BLaER1 treated with 17β-estradiol and CSF1 and Interleukin-3, amounts not matched to agents 10 nM and 100 nM (cell line): ENCODE measurements around the gene ATP6V1C2.

Experiments
- H3K27ac ChIP-seq, 11 experiments: shearing (Covaris generic); formaldehyde crosslinking; 2 replicates each; pipeline ENCODE4 v1.8.1; 2022
- H3K27me3 ChIP-seq, 11 experiments: shearing (Covaris generic); formaldehyde crosslinking; 2 replicates each; pipeline ENCODE4 v1.8.1; 2022
- H3K36me3 ChIP-seq, 11 experiments: shearing (Covaris generic); formaldehyde crosslinking; 2 replicates each; pipeline ENCODE4 v1.8.1; 2022
- H3K4me1 ChIP-seq, 10 experiments: shearing (Covaris generic); formaldehyde crosslinking; 2 replicates each; pipeline ENCODE4 v1.8.1; 2022
- H3K4me2 ChIP-seq, 11 experiments: shearing (Covaris generic); formaldehyde crosslinking; 2 replicates each; pipeline ENCODE4 v1.8.1; 2022
- H3K4me3 ChIP-seq, 10 experiments: shearing (Covaris generic); formaldehyde crosslinking; 2 replicates each; pipeline ENCODE4 v1.8.1; 2022
- H3K9ac ChIP-seq, 11 experiments: shearing (Covaris generic); formaldehyde crosslinking; 2 replicates each; pipeline ENCODE4 v1.8.1; 2022
- H3K9me3 ChIP-seq, 11 experiments: shearing (Covaris generic); formaldehyde crosslinking; replicated peaks in 1 of 11; 2 replicates each; pipeline ENCODE4 v1.8.1; 2022
- H4K20me1 ChIP-seq, 11 experiments: shearing (Covaris generic); formaldehyde crosslinking; 2 replicates each; pipeline ENCODE4 v1.8.1; 2022
- Cebpa-rat ChIP-seq, 11 experiments: shearing (Covaris generic); IDR thresholded peaks; 2 replicates each; pipeline ENCODE4 v1.8.1; 2022

The ATP6V1C2 gene

GRCh38 chr2:10824191-10824590 lies 102.8 kb downstream of the ATP6V1C2 start:
- H3K4me1 ChIP-seq = peaks cover 36 to 73% (median 46%) of the 10 kb centered on the region in 10 experiments
- no peak overlapping the region for H3K9ac ChIP-seq
- H3K27ac ChIP-seq = no peak overlapping the region
- H3K36me3 ChIP-seq = no peaks in the 10 kb centered on the region
- no peaks in the 10 kb centered on the region for H4K20me1 ChIP-seq
- H3K27me3 ChIP-seq = peaks cover 0 to 2% (median 0%) of the 10 kb centered on the region in 11 experiments; a peak in 1 of 22 replicates
- peaks cover 0 to 16% (median 10%) of the 10 kb centered on the region in 11 experiments; a peak in 13 of 22 replicates for H3K9me3 ChIP-seq
- H3K4me2 ChIP-seq = 0 out of 22 replicates have a peak overlapping the region, but pooled peaks of 1 of the 11 experiments have one; percentile 12
- no peak overlapping the region for H3K4me3 ChIP-seq
- no peak for TF ChIP-seq Cebpa-rat (IDR thresholded peaks at IDR 0.05)

GRCh38 chr2:10826026-10826425 lies 104.6 kb downstream of the ATP6V1C2 start:
- no peak for TF ChIP-seq Cebpa-rat (IDR thresholded peaks at IDR 0.05)
- no peaks in the 10 kb centered on the region for H3K36me3 ChIP-seq

GRCh38 chr2:10826625-10827024 lies 105.2 kb downstream of the ATP6V1C2 start:
- peaks cover 55 to 69% (median 61%) of the 10 kb centered on the region in 10 experiments for H3K4me1 ChIP-seq
- 0 out of 20 replicates have a peak overlapping the region, but pooled peaks of 1 of the 10 experiments have one; percentile 1 for H3K4me3 ChIP-seq
- no peaks in the 10 kb centered on the region for H3K36me3 ChIP-seq
- H3K4me2 ChIP-seq = peak overlapping the region; percentile 53 to 92 (median 84)
- peak overlapping the region in 1 of 11 experiments; percentile 19; a peak in 2 of 22 replicates for H3K9ac ChIP-seq
- H3K27me3 ChIP-seq = peaks cover 0 to 11% (median 0%) of the 10 kb centered on the region in 11 experiments; a peak in 2 of 22 replicates
- H3K27ac ChIP-seq = peak overlapping the region in 6 of 11 experiments; percentile 7 to 70 (median 30); a peak in 7 of 22 replicates
- H4K20me1 ChIP-seq = peaks cover 0 to 8% (median 0%) of the 10 kb centered on the region in 11 experiments; a peak in 1 of 22 replicates
- no peak for TF ChIP-seq Cebpa-rat (IDR thresholded peaks at IDR 0.05)
- peaks cover 0 to 16% (median 10%) of the 10 kb centered on the region in 11 experiments; a peak in 13 of 22 replicates for H3K9me3 ChIP-seq

More at GRCh38 chr2:10826026-10826425, 104.6 kb downstream of the ATP6V1C2 start:
- H3K9ac ChIP-seq = peak overlapping the region in 1 of 11 experiments; percentile 19; a peak in 2 of 22 replicates
- peaks cover 52 to 69% (median 59%) of the 10 kb centered on the region in 10 experiments for H3K4me1 ChIP-seq
- peaks cover 0 to 16% (median 10%) of the 10 kb centered on the region in 11 experiments; a peak in 13 of 22 replicates for H3K9me3 ChIP-seq
- 0 out of 20 replicates have a peak overlapping the region, but pooled peaks of 1 of the 10 experiments have one; percentile 1 for H3K4me3 ChIP-seq
- H3K4me2 ChIP-seq = peak overlapping the region; percentile 53 to 92 (median 84)
- H3K27ac ChIP-seq = peak overlapping the region in 7 of 11 experiments; percentile 7 to 70 (median 26); a peak in 5 of 22 replicates
- peaks cover 0 to 4% (median 0%) of the 10 kb centered on the region in 11 experiments; a peak in 1 of 22 replicates for H4K20me1 ChIP-seq
- peaks cover 0 to 11% (median 0%) of the 10 kb centered on the region in 11 experiments; a peak in 1 of 22 replicates for H3K27me3 ChIP-seq

GRCh38 chr2:10828346-10828745 lies 106.9 kb downstream of the ATP6V1C2 start:
- Histone ChIP-seq H3K27me3 (peaks cover 0 to 11% (median 0%) of the 10 kb centered on the region in 11 experiments; a peak in 3 of 22 replicates), H3K4me1 (peaks cover 57 to 78% (median 76%) of the 10 kb centered on the region in 10 experiments)

GRCh38 chr2:10829299-10829698 lies 107.9 kb downstream of the ATP6V1C2 start:
- H4K20me1 ChIP-seq = peaks cover 0 to 19% (median 0%) of the 10 kb centered on the region in 11 experiments; a peak in 2 of 22 replicates
- no peaks in the 10 kb centered on the region for H3K36me3 ChIP-seq
- H3K27me3 ChIP-seq = peaks cover 0 to 11% (median 0%) of the 10 kb centered on the region in 11 experiments; a peak in 3 of 22 replicates
- H3K4me1 ChIP-seq = peaks cover 59 to 87% (median 86%) of the 10 kb centered on the region in 10 experiments
- no peak overlapping the region for H3K4me3 ChIP-seq
- no peak for TF ChIP-seq Cebpa-rat (IDR thresholded peaks at IDR 0.05)
- peak overlapping the region in 4 of 11 experiments; percentile 60 to 70 (median 68); a peak in 3 of 22 replicates for H3K27ac ChIP-seq
- H3K4me2 ChIP-seq = peak overlapping the region; percentile 74 to 92 (median 84); a peak in 21 of 22 replicates
- H3K9ac ChIP-seq = peak overlapping the region in 4 of 11 experiments; percentile 47 to 72 (median 59); a peak in 3 of 22 replicates
- peaks cover 0 to 16% (median 9%) of the 10 kb centered on the region in 11 experiments; a peak in 13 of 22 replicates for H3K9me3 ChIP-seq

More at GRCh38 chr2:10828346-10828745, 106.9 kb downstream of the ATP6V1C2 start:
- Histone ChIP-seq H3K27ac (peak overlapping the region in 7 of 11 experiments; percentile 17 to 70 (median 60); a peak in 12 of 22 replicates), H4K20me1 (peaks cover 0 to 14% (median 0%) of the 10 kb centered on the region in 11 experiments; a peak in 2 of 22 replicates), H3K36me3 (no peaks in the 10 kb centered on the region), H3K4me2 (peak overlapping the region; percentile 74 to 92 (median 84)), H3K4me3 (peak overlapping the region in 2 of 10 experiments; percentile 26 to 33; a peak in 2 of 20 replicates), H3K9me3 (peaks cover 0 to 16% (median 10%) of the 10 kb centered on the region in 11 experiments; a peak in 13 of 22 replicates), H3K9ac (peak overlapping the region in 7 of 11 experiments; percentile 11 to 72 (median 47); a peak in 12 of 22 replicates)
- TF ChIP-seq Cebpa-rat (IDR thresholded peaks at IDR 0.05) = no peak

GRCh38 chr2:10830203-10830602 lies 108.8 kb downstream of the ATP6V1C2 start:
- Histone ChIP-seq H3K9me3 (peaks cover 0 to 16% (median 8%) of the 10 kb centered on the region in 11 experiments; a peak in 12 of 22 replicates), H3K4me1 (peaks cover 61 to 95% (median 93%) of the 10 kb centered on the region in 10 experiments), H3K36me3 (no peaks in the 10 kb centered on the region), H3K4me3 (no peak overlapping the region), H3K4me2 (peak overlapping the region; percentile 52 to 92 (median 72)), H3K27me3 (peaks cover 0 to 11% (median 0%) of the 10 kb centered on the region in 11 experiments; a peak in 3 of 22 replicates), H3K27ac (peak overlapping the region in 5 of 11 experiments; percentile 19 to 67 (median 58); a peak in 7 of 22 replicates), H4K20me1 (peaks cover 0 to 19% (median 0%) of the 10 kb centered on the region in 11 experiments; a peak in 2 of 22 replicates), H3K9ac (peak overlapping the region in 7 of 11 experiments; percentile 30 to 64 (median 39); a peak in 5 of 22 replicates)
- no peak for TF ChIP-seq Cebpa-rat (IDR thresholded peaks at IDR 0.05)

GRCh38 chr2:10830641-10831399 lies 109.4 kb downstream of the ATP6V1C2 start:
- Histone ChIP-seq H3K4me1 (peaks cover 57 to 99% (median 97%) of the 10 kb centered on the region in 10 experiments), H3K9me3 (peaks cover 0 to 11% (median 2%) of the 10 kb centered on the region in 11 experiments; a peak in 11 of 22 replicates), H3K4me3 (0 out of 20 replicates have a peak overlapping the region, but pooled peaks of 1 of the 10 experiments have one; percentile 4), H3K36me3 (no peaks in the 10 kb centered on the region), H4K20me1 (peaks cover 0 to 19% (median 0%) of the 10 kb centered on the region in 11 experiments; a peak in 2 of 22 replicates), H3K27ac (peak overlapping the region in 8 of 11 experiments; percentile 6 to 67 (median 52); a peak in 15 of 22 replicates), H3K9ac (peak overlapping the region in 8 of 11 experiments; percentile 26 to 64 (median 38); a peak in 9 of 22 replicates), H3K4me2 (peak overlapping the region; percentile 52 to 92 (median 72)), H3K27me3 (peaks cover 0 to 11% (median 0%) of the 10 kb centered on the region in 11 experiments; a peak in 3 of 22 replicates)
- TF ChIP-seq Cebpa-rat (IDR thresholded peaks at IDR 0.05) = no peak
